Measurements from ENCODE around the gene HCN3. TPM values are rescaled to one million over a fixed set of nuclear protein-coding genes. Genes with fewer than 3 reads are reported as not detected.

Gene HCN3
- total and polyA plus RNA-seq, 2 of the 13 experiments (the other 11 are each of a cell fraction or from before 2014, with no cell fraction given), result 2.4 to 10.2 TPM

DNA sequence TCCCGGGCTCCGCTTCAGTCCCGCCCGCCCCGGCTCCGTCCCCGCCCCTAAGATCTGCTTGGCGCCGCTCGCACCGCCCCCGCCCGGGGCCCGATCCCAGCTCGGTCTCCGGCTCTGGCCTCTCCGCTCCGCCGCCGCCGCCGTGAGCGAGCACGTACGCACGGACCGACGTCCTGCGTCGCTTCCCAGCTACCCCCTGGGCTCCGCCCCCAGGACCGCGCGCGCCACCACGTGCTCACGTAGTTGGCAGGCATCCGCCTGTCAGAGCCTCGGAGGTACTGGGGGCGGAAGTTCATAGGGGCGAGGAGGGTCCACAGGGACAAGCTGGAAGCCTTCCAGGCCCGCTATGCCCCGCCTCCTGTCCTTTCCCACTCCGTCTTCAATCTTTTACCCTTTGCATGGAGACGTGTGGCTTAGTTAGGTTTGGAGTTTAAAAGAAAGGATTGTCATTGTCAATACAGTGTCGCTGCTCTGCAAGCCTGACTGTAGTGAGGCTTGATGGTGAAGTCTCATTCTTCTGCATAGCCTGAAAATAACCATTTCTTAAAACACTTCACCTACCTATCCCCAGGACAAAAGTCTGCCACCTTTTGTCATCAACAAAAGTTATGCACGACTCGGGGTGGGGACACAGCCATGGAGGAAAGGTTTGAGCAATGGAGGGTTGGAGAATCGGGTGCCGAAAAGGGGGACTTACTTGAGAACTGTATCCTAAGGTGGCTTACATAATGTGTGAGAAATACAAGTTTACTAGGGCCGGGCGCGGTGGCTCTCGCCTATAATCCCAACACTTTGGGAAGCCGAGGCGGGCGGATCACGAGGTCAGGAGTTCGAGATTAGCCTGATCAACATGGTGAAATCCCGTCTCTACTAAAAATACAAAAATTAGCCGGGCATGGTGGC lies 3.7 kb upstream of the HCN3 start, which contains the start of gene CLK2 (continued):
- TF ChIP-seq FOXA1 (IDR thresholded peaks at IDR 0.05) (no peak), FOXA1 (CRISPR knock-in tag; IDR thresholded peaks at IDR 0.05) (peak; percentile 22; the same call in 1 of the 2 replicates), HNF4A (CRISPR knock-in tag; IDR thresholded peaks at IDR 0.05) (peak; percentile 53), THAP11 (CRISPR knock-in tag; IDR thresholded peaks at IDR 0.05) (peak; percentile 95), ZBTB7B (CRISPR knock-in tag; IDR thresholded peaks at IDR 0.05) (0 out of 2 replicates have a peak, but pooled peaks have one; percentile 59), ZNF550 (CRISPR knock-in tag; IDR thresholded peaks at IDR 0.05; ENCODE audit: borderline replicate concordance) (no peak), ZNF605 (CRISPR knock-in tag; IDR thresholded peaks at IDR 0.05) (peak; percentile 51; the same call in 1 of the 2 replicates), XBP1 (CRISPR knock-in tag; IDR thresholded peaks at IDR 0.05) (no peak), PAX8 (CRISPR knock-in tag; IDR thresholded peaks at IDR 0.05; ENCODE audit: borderline replicate concordance) (no peak), KAT8 (CRISPR knock-in tag; IDR thresholded peaks at IDR 0.05) (peak; percentile 92), STAG1 (CRISPR knock-in tag; IDR thresholded peaks at IDR 0.05) (no peak), NR2F2 (IDR thresholded peaks at IDR 0.05; ENCODE audit: borderline replicate concordance, low read depth) (no peak), ZNF225 (CRISPR knock-in tag; IDR thresholded peaks at IDR 0.05) (no peak), EP300 (IDR thresholded peaks at IDR 0.05; ENCODE audit: low read depth in 2 of 2, low read length in 2 of 2) (peak in 1 of 2 experiments; percentile 46; a peak in 1 of 4 replicates), EP300 (CRISPR knock-in tag; IDR thresholded peaks at IDR 0.05; ENCODE audit: borderline replicate concordance) (no peak), SP5 (CRISPR knock-in tag; IDR thresholded peaks at IDR 0.05; ENCODE audit: borderline replicate concordance, low read depth) (peak; percentile 91)
- TF ChIP-seq, protein P1, sequence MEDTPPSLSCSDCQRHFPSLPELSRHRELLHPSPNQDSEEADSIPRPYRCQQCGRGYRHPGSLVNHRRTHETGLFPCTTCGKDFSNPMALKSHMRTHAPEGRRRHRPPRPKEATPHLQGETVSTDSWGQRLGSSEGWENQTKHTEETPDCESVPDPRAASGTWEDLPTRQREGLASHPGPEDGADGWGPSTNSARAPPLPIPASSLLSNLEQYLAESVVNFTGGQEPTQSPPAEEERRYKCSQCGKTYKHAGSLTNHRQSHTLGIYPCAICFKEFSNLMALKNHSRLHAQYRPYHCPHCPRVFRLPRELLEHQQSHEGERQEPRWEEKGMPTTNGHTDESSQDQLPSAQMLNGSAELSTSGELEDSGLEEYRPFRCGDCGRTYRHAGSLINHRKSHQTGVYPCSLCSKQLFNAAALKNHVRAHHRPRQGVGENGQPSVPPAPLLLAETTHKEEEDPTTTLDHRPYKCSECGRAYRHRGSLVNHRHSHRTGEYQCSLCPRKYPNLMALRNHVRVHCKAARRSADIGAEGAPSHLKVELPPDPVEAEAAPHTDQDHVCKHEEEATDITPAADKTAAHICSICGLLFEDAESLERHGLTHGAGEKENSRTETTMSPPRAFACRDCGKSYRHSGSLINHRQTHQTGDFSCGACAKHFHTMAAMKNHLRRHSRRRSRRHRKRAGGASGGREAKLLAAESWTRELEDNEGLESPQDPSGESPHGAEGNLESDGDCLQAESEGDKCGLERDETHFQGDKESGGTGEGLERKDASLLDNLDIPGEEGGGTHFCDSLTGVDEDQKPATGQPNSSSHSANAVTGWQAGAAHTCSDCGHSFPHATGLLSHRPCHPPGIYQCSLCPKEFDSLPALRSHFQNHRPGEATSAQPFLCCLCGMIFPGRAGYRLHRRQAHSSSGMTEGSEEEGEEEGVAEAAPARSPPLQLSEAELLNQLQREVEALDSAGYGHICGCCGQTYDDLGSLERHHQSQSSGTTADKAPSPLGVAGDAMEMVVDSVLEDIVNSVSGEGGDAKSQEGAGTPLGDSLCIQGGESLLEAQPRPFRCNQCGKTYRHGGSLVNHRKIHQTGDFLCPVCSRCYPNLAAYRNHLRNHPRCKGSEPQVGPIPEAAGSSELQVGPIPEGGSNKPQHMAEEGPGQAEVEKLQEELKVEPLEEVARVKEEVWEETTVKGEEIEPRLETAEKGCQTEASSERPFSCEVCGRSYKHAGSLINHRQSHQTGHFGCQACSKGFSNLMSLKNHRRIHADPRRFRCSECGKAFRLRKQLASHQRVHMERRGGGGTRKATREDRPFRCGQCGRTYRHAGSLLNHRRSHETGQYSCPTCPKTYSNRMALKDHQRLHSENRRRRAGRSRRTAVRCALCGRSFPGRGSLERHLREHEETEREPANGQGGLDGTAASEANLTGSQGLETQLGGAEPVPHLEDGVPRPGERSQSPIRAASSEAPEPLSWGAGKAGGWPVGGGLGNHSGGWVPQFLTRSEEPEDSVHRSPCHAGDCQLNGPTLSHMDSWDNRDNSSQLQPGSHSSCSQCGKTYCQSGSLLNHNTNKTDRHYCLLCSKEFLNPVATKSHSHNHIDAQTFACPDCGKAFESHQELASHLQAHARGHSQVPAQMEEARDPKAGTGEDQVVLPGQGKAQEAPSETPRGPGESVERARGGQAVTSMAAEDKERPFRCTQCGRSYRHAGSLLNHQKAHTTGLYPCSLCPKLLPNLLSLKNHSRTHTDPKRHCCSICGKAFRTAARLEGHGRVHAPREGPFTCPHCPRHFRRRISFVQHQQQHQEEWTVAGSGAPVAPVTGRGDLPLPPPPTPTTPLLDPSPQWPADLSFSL (CRISPR knock-in tag; IDR thresholded peaks at IDR 0.05), result no peak
- TF ChIP-seq, protein P2, sequence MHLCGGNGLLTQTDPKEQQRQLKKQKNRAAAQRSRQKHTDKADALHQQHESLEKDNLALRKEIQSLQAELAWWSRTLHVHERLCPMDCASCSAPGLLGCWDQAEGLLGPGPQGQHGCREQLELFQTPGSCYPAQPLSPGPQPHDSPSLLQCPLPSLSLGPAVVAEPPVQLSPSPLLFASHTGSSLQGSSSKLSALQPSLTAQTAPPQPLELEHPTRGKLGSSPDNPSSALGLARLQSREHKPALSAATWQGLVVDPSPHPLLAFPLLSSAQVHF (CRISPR knock-in tag; IDR thresholded peaks at IDR 0.05), result no peak
- TF ChIP-seq, protein P3, sequence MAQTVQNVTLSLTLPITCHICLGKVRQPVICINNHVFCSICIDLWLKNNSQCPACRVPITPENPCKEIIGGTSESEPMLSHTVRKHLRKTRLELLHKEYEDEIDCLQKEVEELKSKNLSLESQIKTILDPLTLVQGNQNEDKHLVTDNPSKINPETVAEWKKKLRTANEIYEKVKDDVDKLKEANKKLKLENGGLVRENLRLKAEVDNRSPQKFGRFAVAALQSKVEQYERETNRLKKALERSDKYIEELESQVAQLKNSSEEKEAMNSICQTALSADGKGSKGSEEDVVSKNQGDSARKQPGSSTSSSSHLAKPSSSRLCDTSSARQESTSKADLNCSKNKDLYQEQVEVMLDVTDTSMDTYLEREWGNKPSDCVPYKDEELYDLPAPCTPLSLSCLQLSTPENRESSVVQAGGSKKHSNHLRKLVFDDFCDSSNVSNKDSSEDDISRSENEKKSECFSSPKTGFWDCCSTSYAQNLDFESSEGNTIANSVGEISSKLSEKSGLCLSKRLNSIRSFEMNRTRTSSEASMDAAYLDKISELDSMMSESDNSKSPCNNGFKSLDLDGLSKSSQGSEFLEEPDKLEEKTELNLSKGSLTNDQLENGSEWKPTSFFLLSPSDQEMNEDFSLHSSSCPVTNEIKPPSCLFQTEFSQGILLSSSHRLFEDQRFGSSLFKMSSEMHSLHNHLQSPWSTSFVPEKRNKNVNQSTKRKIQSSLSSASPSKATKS (CRISPR knock-in tag; IDR thresholded peaks at IDR 0.05), result no peak
- TF ChIP-seq, protein P4, sequence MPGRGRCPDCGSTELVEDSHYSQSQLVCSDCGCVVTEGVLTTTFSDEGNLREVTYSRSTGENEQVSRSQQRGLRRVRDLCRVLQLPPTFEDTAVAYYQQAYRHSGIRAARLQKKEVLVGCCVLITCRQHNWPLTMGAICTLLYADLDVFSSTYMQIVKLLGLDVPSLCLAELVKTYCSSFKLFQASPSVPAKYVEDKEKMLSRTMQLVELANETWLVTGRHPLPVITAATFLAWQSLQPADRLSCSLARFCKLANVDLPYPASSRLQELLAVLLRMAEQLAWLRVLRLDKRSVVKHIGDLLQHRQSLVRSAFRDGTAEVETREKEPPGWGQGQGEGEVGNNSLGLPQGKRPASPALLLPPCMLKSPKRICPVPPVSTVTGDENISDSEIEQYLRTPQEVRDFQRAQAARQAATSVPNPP (CRISPR knock-in tag; IDR thresholded peaks at IDR 0.05), result 0 out of 2 replicates have a peak, but pooled peaks have one; percentile 36
